OCI-LY7 (cell line): ENCODE measurements around the gene KLHDC8B.

Experiments
- CTCF ChIP-seq: fragments of 200-600 bp; sonication (generic); conservative IDR thresholded peaks from 2 replicates; pipeline ENCODE4 v1.5.1; 2014; ENCODE audit warnings: mild to moderate bottlenecking, antibody characterized with exemption, low read length, moderate library complexity, mixed read lengths
- EZH2phosphoT487 ChIP-seq: fragments of 200-600 bp; sonication (generic); IDR thresholded peaks from 2 replicates; pipeline ENCODE4 v1.6.1; 2018; ENCODE audit warnings: low read depth, borderline replicate concordance, mild to moderate bottlenecking, mixed run types, antibody characterized with exemption, low read length, moderate library complexity, mixed read lengths

- TF ChIP-seq CTCF, result no peak
- TF ChIP-seq EZH2phosphoT487, result no peak
These were observed 38.0 kb upstream of the KLHDC8B start for GRCh38 chr3:49133226-49133951.
